ENCODE results near the gene GNAQ. TPM values are rescaled to one million over a fixed set of nuclear protein-coding genes. Genes with fewer than 3 reads are reported as not detected.

The GNAQ gene
- total RNA-seq, 1 experiment from 2014 or later, result 0.51 TPM

DNA sequence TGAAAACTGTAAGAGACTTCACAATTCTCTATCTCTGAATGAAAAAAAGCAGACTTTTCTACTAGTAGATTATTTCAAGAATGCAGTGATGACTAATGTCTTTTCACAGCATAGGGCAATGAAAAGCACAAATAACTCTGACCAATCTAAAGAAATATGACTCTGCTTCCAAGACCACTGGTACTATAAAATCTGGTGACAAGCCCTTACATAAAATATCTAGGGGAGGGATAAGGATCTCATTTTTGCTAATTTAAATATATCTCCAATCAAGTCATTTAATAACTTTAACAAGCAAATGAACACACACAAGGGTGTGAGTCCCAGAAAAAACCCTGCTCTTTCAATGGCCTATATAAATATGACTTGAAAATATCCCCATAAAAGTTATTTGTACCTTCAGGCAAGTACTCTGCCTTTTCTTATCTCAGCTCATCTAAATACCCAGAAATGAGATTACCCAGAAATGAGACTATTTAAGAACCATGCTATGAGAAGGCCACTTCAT, 105.2 kb downstream of the GNAQ start:
- Histone ChIP-seq H3K4me3 (ENCODE audit: low read length) (no peak overlapping the region), H3K4me1 (ENCODE audit: insufficient read depth, low read length) (peaks cover 22% of the 10 kb centered on the region), H3K27me3 (ENCODE audit: low read length) (no peaks in the 10 kb centered on the region), H3K9me2 (replicated peaks; ENCODE audit: low read length) (no peaks in the 10 kb centered on the region), H3F3A (ENCODE audit: low read length, unreplicated experiment) (no peaks in the 10 kb centered on the region), H3K9me3 (ENCODE audit: low read length) (no peaks in the 10 kb centered on the region), H4K20me1 (ENCODE audit: low read length) (no peaks in the 10 kb centered on the region), H3K9ac (ENCODE audit: low read length) (no peak overlapping the region), H3K79me2 (ENCODE audit: low read length) (no peaks in the 10 kb centered on the region), H3K27ac (ENCODE audit: low read length) (peak overlapping the region; percentile 46), H3K4me2 (ENCODE audit: low read length) (peak overlapping the region; percentile 45), H2AFZ (ENCODE audit: low read length) (no peak overlapping the region), H3K36me3 (ENCODE audit: low read depth, low read length) (no peaks in the 10 kb centered on the region)
- ChIA-PET CTCF (no interaction called here), POLR2A (ENCODE audit: unreplicated experiment) (no interaction called here)
- intact Hi-C loops (cut with micrococcal nuclease), result no loop called here
- DNase-seq (peak; percentile 69), ATAC-seq (peak; percentile 94)
- BruUV-seq (replicated peaks), result no TSS peak
- no peak for TF ChIP-seq EZH2 (IDR thresholded peaks at IDR 0.05; ENCODE audit: low read length, unreplicated experiment)
- TF ChIP-seq, protein P1, sequence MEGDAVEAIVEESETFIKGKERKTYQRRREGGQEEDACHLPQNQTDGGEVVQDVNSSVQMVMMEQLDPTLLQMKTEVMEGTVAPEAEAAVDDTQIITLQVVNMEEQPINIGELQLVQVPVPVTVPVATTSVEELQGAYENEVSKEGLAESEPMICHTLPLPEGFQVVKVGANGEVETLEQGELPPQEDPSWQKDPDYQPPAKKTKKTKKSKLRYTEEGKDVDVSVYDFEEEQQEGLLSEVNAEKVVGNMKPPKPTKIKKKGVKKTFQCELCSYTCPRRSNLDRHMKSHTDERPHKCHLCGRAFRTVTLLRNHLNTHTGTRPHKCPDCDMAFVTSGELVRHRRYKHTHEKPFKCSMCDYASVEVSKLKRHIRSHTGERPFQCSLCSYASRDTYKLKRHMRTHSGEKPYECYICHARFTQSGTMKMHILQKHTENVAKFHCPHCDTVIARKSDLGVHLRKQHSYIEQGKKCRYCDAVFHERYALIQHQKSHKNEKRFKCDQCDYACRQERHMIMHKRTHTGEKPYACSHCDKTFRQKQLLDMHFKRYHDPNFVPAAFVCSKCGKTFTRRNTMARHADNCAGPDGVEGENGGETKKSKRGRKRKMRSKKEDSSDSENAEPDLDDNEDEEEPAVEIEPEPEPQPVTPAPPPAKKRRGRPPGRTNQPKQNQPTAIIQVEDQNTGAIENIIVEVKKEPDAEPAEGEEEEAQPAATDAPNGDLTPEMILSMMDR (conservative IDR thresholded peaks at IDR 0.05; ENCODE audit: low read depth, low read length), result no peak
- TF ChIP-seq EZH2phosphoT487 (IDR thresholded peaks at IDR 0.05; ENCODE audit: borderline replicate concordance, low read length), result no peak

DNA sequence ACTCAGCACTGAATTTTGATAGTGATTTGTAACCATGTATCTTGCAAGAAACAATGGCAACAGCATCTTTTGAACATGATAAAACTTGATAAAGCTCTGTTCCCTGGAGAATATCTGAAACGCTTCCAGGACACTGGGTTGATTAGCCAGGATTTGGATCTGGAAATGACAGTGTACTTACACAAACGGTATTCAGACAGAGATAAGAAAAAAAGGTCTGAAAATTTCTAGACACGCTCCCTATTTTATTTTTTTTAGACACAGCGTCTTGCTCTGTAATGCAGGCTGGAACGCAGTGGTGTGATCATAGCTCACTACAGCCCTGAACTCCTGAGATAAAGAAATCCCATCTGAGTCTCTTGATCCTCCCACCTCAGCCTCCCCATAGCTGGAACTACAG, 109.0 kb downstream of the GNAQ start:
- H3K79me2 ChIP-seq (ENCODE audit: low read length), result no peaks in the 10 kb centered on the region
- CTCF ChIA-PET, result no interaction called here

DNA sequence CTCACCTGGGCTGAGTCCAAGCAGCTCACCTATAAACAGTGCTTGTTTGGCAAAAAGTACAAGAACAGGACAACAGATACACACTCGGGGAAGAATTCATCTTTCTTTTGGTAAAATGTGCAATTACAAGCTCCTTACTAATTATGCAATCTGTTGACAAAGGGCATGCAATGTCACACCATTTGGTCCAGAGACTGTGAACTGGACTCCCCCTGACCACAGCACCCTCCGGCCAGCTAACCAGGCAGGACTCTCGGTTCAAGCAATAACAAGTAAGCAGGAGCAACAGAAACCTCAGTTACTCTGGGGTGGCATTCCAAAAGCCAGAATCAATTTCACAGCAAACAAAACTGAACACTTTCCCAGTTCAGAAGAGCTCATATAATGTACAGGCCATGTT, 113.8 kb downstream of the GNAQ start:
- no peaks in the 10 kb centered on the region for H4K20me1 ChIP-seq (ENCODE audit: low read length)
- H3K27ac ChIP-seq (ENCODE audit: low read length), result no peak overlapping the region
- H3K4me1 ChIP-seq (ENCODE audit: insufficient read depth, low read length), result no peaks in the 10 kb centered on the region
- no peak overlapping the region for H3K4me2 ChIP-seq (ENCODE audit: low read length)
- intact Hi-C loops (cut with micrococcal nuclease), result no loop called here
- no peaks in the 10 kb centered on the region for H3K79me2 ChIP-seq (ENCODE audit: low read length)
- DNase-seq, result no peak
- CTCF ChIA-PET, result no interaction called here
- no peaks in the 10 kb centered on the region for H3K27me3 ChIP-seq (ENCODE audit: low read length)
- no peaks in the 10 kb centered on the region for H3K36me3 ChIP-seq (ENCODE audit: low read depth, low read length)
- no peaks in the 10 kb centered on the region for H3K9me2 ChIP-seq (replicated peaks; ENCODE audit: low read length)
- no peaks in the 10 kb centered on the region for H3F3A ChIP-seq (ENCODE audit: low read length, unreplicated experiment)
- H3K9ac ChIP-seq (ENCODE audit: low read length), result no peak overlapping the region
- POLR2A ChIA-PET (ENCODE audit: unreplicated experiment), result interaction anchor here (0.5 kb wide), 1 partner anchor 62 kb away, joined by 5 read pairs; no protein-coding TSS in a partner anchor
- BruUV-seq (replicated peaks), result no TSS peak
- no peaks in the 10 kb centered on the region for H3K9me3 ChIP-seq (ENCODE audit: low read length)
- H2AFZ ChIP-seq (ENCODE audit: low read length), result no peak overlapping the region
- H3K4me3 ChIP-seq (ENCODE audit: low read length), result no peak overlapping the region
- TF ChIP-seq, protein P1 (conservative IDR thresholded peaks at IDR 0.05; ENCODE audit: low read depth, low read length), result no peak
- TF ChIP-seq EZH2phosphoT487 (IDR thresholded peaks at IDR 0.05; ENCODE audit: borderline replicate concordance, low read length) (no peak), EZH2 (IDR thresholded peaks at IDR 0.05; ENCODE audit: low read length, unreplicated experiment) (no peak)
- no peak for ATAC-seq

More for the DNA sequence above, 109.0 kb downstream of the GNAQ start:
- no peaks in the 10 kb centered on the region for H3K36me3 ChIP-seq (ENCODE audit: low read depth, low read length)
- DNase-seq (no peak), ATAC-seq (no peak)
- no TSS peak for BruUV-seq (replicated peaks)
- intact Hi-C loops (cut with micrococcal nuclease), result no loop called here
- H3K9me3 ChIP-seq (ENCODE audit: low read length), result no peaks in the 10 kb centered on the region
- no peak overlapping the region for H3K4me2 ChIP-seq (ENCODE audit: low read length)
- TF ChIP-seq, protein P1 (conservative IDR thresholded peaks at IDR 0.05; ENCODE audit: low read depth, low read length), result no peak
- TF ChIP-seq EZH2 (IDR thresholded peaks at IDR 0.05; ENCODE audit: low read length, unreplicated experiment) (no peak), EZH2phosphoT487 (IDR thresholded peaks at IDR 0.05; ENCODE audit: borderline replicate concordance, low read length) (no peak)
- H3K4me3 ChIP-seq (ENCODE audit: low read length), result no peak overlapping the region
- H3K9me2 ChIP-seq (replicated peaks; ENCODE audit: low read length), result no peaks in the 10 kb centered on the region
- H3K4me1 ChIP-seq (ENCODE audit: insufficient read depth, low read length), result peaks cover 21% of the 10 kb centered on the region
- no peaks in the 10 kb centered on the region for H3K27me3 ChIP-seq (ENCODE audit: low read length)
- H4K20me1 ChIP-seq (ENCODE audit: low read length), result no peaks in the 10 kb centered on the region
- H2AFZ ChIP-seq (ENCODE audit: low read length), result no peak overlapping the region
- no peak overlapping the region for H3K9ac ChIP-seq (ENCODE audit: low read length)
- no peaks in the 10 kb centered on the region for H3F3A ChIP-seq (ENCODE audit: low read length, unreplicated experiment)
- no peak overlapping the region for H3K27ac ChIP-seq (ENCODE audit: low read length)
- POLR2A ChIA-PET (ENCODE audit: unreplicated experiment), result no interaction called here
